SK-N-SH treated with all-trans-retinoic acid at 6 μM for 48 hours (cell line): Measurements from ENCODE around the gene SCEL.
"Not testable (repeated sequence)": the region's sequence is repeated elsewhere in the genome, so short reads cannot be mapped to it uniquely, and the experiment has no call there.

Experiments
- ATAC-seq: fragments of 200-7000 bp; cut with Tn5 transposase; 3 replicates; pipeline ENCODE4 v1.9.1; 2020; ENCODE audit warnings: mild to moderate bottlenecking, moderate library complexity
- ARNTL ChIP-seq: fragments of 450-650 bp; formaldehyde crosslinking; IDR thresholded peaks from 2 replicates; pipeline ENCODE4 v1.5.0; 2020; ENCODE audit warnings: low read depth, mild to moderate bottlenecking, moderate library complexity, borderline replicate concordance
- BACH2 ChIP-seq: fragments of 250-450 bp; sonication (Bioruptor Pico); IDR thresholded peaks from 2 replicates; pipeline ENCODE4 v1.9.0; 2021; ENCODE audit warnings: mild to moderate bottlenecking, borderline replicate concordance
- CREB5 ChIP-seq: fragments of 250-450 bp; sonication (Bioruptor Pico); IDR thresholded peaks from 2 replicates; pipeline ENCODE4 v1.5.1; 2020; ENCODE audit warnings: low read depth, mild to moderate bottlenecking, moderate library complexity
- CSRNP3 ChIP-seq: fragments of 250-450 bp; sonication (Bioruptor Pico); IDR thresholded peaks from 2 replicates; pipeline ENCODE4 v1.5.1; 2021; ENCODE audit warnings: mild to moderate bottlenecking, moderate library complexity
- GLIS3 ChIP-seq: fragments of 250-450 bp; sonication (Bioruptor Pico); IDR thresholded peaks from 2 replicates; pipeline ENCODE4 v1.5.0; 2020; ENCODE audit warnings: mild to moderate bottlenecking, moderate library complexity
- ISL1 ChIP-seq: fragments of 250-450 bp; sonication (Bioruptor Pico); IDR thresholded peaks from 2 replicates; pipeline ENCODE4 v2.1.2; 2022; ENCODE audit warnings: mild to moderate bottlenecking, moderate library complexity
- OSR1 ChIP-seq: fragments of 250-450 bp; sonication (Bioruptor Pico); IDR thresholded peaks from 2 replicates; pipeline ENCODE4 v1.8.0; 2022; ENCODE audit warnings: moderate library complexity, mild to moderate bottlenecking, inconsistent platforms
- RARB ChIP-seq: fragments of 250-450 bp; sonication (Bioruptor Pico); IDR thresholded peaks from 2 replicates; pipeline ENCODE4 v1.8.0; 2021; ENCODE audit warnings: mild to moderate bottlenecking, moderate library complexity
- TSHZ2 ChIP-seq: fragments of 250-450 bp; sonication (Bioruptor Pico); IDR thresholded peaks from 2 replicates; pipeline ENCODE4 v1.5.0; 2020; ENCODE audit warnings: mild to moderate bottlenecking, moderate library complexity
- ZC3H10 ChIP-seq: fragments of 250-450 bp; sonication (Bioruptor Pico); IDR thresholded peaks from 2 replicates; pipeline ENCODE4 v1.5.1; 2021; ENCODE audit warnings: mild to moderate bottlenecking, moderate library complexity
- ZFP3 ChIP-seq: fragments of 250-450 bp; sonication (Bioruptor Pico); IDR thresholded peaks from 2 replicates; pipeline ENCODE4 v1.5.0; 2020; ENCODE audit warnings: mild to moderate bottlenecking, moderate library complexity
- ZFP30 ChIP-seq: fragments of 450-650 bp; formaldehyde crosslinking; IDR thresholded peaks from 2 replicates; pipeline ENCODE4 v1.5.0; 2022; ENCODE audit warnings: mild to moderate bottlenecking, moderate library complexity
- ZNF565 ChIP-seq: fragments of 450-650 bp; formaldehyde crosslinking; conservative IDR thresholded peaks from 2 replicates; pipeline ENCODE4 v1.5.0; 2020; ENCODE audit warnings: low read depth, mild to moderate bottlenecking, moderate library complexity
- ZNF8 ChIP-seq: fragments of 450-650 bp; formaldehyde crosslinking; IDR thresholded peaks from 2 replicates; pipeline ENCODE4 v1.5.0; 2020; ENCODE audit warnings: mild to moderate bottlenecking, moderate library complexity
- TF ChIP-seq, protein P1 (sequence below): fragments of 250-450 bp; sonication (Bioruptor Pico); IDR thresholded peaks from 2 replicates; pipeline ENCODE4 v1.8.0; 2021; ENCODE audit warnings: low read depth, mild to moderate bottlenecking, moderate library complexity, borderline replicate concordance
- TF ChIP-seq, protein P2 (sequence below): fragments of 250-450 bp; sonication (Bioruptor Pico); IDR thresholded peaks from 2 replicates; pipeline ENCODE4 v1.8.0; 2020; ENCODE audit warnings: mild to moderate bottlenecking, moderate library complexity, borderline replicate concordance

SCEL gene

GRCh38 chr13:77653301-77653700 is 117.8 kb downstream of the SCEL start (continued):
- TF ChIP-seq, protein P1, sequence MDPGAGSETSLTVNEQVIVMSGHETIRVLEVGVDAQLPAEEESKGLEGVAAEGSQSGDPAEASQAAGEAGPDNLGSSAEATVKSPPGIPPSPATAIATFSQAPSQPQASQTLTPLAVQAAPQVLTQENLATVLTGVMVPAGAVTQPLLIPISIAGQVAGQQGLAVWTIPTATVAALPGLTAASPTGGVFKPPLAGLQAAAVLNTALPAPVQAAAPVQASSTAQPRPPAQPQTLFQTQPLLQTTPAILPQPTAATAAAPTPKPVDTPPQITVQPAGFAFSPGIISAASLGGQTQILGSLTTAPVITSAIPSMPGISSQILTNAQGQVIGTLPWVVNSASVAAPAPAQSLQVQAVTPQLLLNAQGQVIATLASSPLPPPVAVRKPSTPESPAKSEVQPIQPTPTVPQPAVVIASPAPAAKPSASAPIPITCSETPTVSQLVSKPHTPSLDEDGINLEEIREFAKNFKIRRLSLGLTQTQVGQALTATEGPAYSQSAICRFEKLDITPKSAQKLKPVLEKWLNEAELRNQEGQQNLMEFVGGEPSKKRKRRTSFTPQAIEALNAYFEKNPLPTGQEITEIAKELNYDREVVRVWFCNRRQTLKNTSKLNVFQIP (CRISPR knock-in tag): no peak
- TF ChIP-seq ZFP3: no peak
- TF ChIP-seq CREB5 (CRISPR knock-in tag): no peak
- no peak for TF ChIP-seq ZFP30 (CRISPR knock-in tag)
- no peak for TF ChIP-seq RARB (CRISPR knock-in tag)
- TF ChIP-seq ZNF565 (CRISPR knock-in tag): no peak
- no peak for TF ChIP-seq ZNF8 (CRISPR knock-in tag)
- no peak for TF ChIP-seq CSRNP3
- TF ChIP-seq ARNTL: no peak

- not testable (repeated sequence) for ATAC-seq
Measured at GRCh38 chr13:77660016-77660415, 124.5 kb downstream of the SCEL start.

GRCh38 chr13:77660841-77661250 is 125.3 kb downstream of the SCEL start:
- no peak for ATAC-seq
- TF ChIP-seq ZNF565 (CRISPR knock-in tag) (no peak), CSRNP3 (no peak), TSHZ2 (CRISPR knock-in tag) (no peak), OSR1 (CRISPR knock-in tag) (no peak), ZC3H10 (CRISPR knock-in tag) (no peak)
- TF ChIP-seq, all 23 proteins: peak for 0

DNA sequence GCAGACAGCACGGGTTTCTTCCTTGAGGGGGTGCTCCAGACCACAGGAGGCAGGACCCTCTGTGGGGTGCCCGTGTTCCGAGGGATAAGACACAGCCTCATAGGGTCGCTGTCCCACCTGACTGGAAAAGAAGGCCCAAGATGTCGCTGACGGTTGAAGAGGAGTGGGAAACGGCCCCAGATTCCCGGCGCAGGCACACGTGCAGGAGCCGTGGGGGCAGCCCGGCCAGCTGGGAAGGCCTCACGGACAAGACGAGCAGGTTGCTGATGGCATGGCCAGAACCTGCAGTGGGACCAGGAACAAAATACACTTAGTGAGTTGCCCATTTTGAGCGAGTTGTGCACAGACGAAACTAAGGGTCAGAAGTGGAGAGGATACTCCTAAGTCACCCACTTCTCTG is 126.8 kb downstream of the SCEL start:
- ATAC-seq: not testable (repeated sequence)

GRCh38 chr13:77662831-77663230 is 127.3 kb downstream of the SCEL start:
- ATAC-seq: not testable (repeated sequence)

GRCh38 chr13:77674852-77675251 is 139.3 kb downstream of the SCEL start:
- no peak for ATAC-seq
- TF ChIP-seq GLIS3 (CRISPR knock-in tag) (no peak), OSR1 (CRISPR knock-in tag) (no peak), ISL1 (CRISPR knock-in tag) (no peak), RARB (CRISPR knock-in tag) (no peak), ZNF8 (CRISPR knock-in tag) (no peak), TSHZ2 (CRISPR knock-in tag) (no peak), BACH2 (CRISPR knock-in tag) (no peak), ZC3H10 (CRISPR knock-in tag) (no peak)
- TF ChIP-seq, protein P1 (CRISPR knock-in tag): no peak
- TF ChIP-seq, protein P2, sequence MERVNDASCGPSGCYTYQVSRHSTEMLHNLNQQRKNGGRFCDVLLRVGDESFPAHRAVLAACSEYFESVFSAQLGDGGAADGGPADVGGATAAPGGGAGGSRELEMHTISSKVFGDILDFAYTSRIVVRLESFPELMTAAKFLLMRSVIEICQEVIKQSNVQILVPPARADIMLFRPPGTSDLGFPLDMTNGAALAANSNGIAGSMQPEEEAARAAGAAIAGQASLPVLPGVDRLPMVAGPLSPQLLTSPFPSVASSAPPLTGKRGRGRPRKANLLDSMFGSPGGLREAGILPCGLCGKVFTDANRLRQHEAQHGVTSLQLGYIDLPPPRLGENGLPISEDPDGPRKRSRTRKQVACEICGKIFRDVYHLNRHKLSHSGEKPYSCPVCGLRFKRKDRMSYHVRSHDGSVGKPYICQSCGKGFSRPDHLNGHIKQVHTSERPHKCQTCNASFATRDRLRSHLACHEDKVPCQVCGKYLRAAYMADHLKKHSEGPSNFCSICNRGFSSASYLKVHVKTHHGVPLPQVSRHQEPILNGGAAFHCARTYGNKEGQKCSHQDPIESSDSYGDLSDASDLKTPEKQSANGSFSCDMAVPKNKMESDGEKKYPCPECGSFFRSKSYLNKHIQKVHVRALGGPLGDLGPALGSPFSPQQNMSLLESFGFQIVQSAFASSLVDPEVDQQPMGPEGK (CRISPR knock-in tag): no peak
